Smooth muscle cell (in vitro differentiated cells): ENCODE results near the gene ABAT. TPM values are rescaled to one million over a fixed set of nuclear protein-coding genes. Genes with fewer than 3 reads are reported as not detected.

Source experiments
- DNase-seq: peaks from one replicate; lab custom pipeline; 2025; ENCODE audit not compliant: unreplicated experiment; lab: John Stamatoyannopoulos, UW
- H2AFZ ChIP-seq: fragments of 200-600 bp; sonication (generic); 2 replicates; pipeline ENCODE4 v1.6.0; 2016; ENCODE audit warnings: antibody characterized with exemption, low read depth, mild to moderate bottlenecking
- H3F3A ChIP-seq: fragments of 200-600 bp; sonication (generic); 2 replicates; pipeline ENCODE4 v1.6.0; 2017; ENCODE audit warnings: antibody characterized with exemption, low read depth
- H3K27ac ChIP-seq: fragments of 200-600 bp; sonication (generic); 2 replicates; pipeline ENCODE4 v1.5.1; 2016; ENCODE audit warnings: low read depth, mild to moderate bottlenecking
- H3K27me3 ChIP-seq: fragments of 200-600 bp; sonication (generic); 2 replicates; pipeline ENCODE4 v1.6.1; 2016; ENCODE audit warnings: low read depth, mild to moderate bottlenecking
- H3K36me3 ChIP-seq: fragments of 200-600 bp; sonication (generic); 2 replicates; pipeline ENCODE4 v1.5.1; 2016; ENCODE audit warnings: low read depth
- H3K4me1 ChIP-seq: fragments of 200-600 bp; sonication (generic); 2 replicates; pipeline ENCODE4 v1.5.1; 2016; ENCODE audit warnings: low read depth
- H3K4me2 ChIP-seq: fragments of 200-600 bp; sonication (generic); 2 replicates; pipeline ENCODE4 v1.6.0; 2016; ENCODE audit warnings: mild to moderate bottlenecking
- H3K4me3 ChIP-seq: fragments of 200-600 bp; sonication (generic); 2 replicates; pipeline ENCODE4 v1.5.1; 2016; ENCODE audit warnings: mild to moderate bottlenecking
- H3K79me2 ChIP-seq: fragments of 200-600 bp; sonication (generic); 2 replicates; pipeline ENCODE4 v1.6.0; 2016; ENCODE audit warnings: low read depth, mild to moderate bottlenecking
- H3K9ac ChIP-seq: fragments of 200-600 bp; sonication (generic); 2 replicates; pipeline ENCODE4 v1.6.0; 2016; ENCODE audit warnings: low read depth
- H3K9me3 ChIP-seq: fragments of 200-600 bp; sonication (generic); replicated peaks from 2 replicates; pipeline ENCODE4 v1.5.1; 2016; ENCODE audit warnings: low read depth
- H4K20me1 ChIP-seq: fragments of 200-600 bp; sonication (generic); 2 replicates; pipeline ENCODE4 v1.6.0; 2016; ENCODE audit warnings: low read depth
- CTCF ChIP-seq: fragments of 200-600 bp; sonication (generic); IDR thresholded peaks from 2 replicates; pipeline ENCODE4 v1.5.1; 2017; ENCODE audit warnings: borderline replicate concordance, mild to moderate bottlenecking, antibody characterized with exemption; ENCODE audit not compliant: insufficient read depth, poor library complexity, severe bottlenecking
- WGBS: methylation state at CpG from one replicate; pipeline ENCODE4 v1.1.7; 2016; ENCODE audit warnings: low lambda C conversion rate; 5-methylcytosine and 5-hydroxymethylcytosine counted together
- polyA plus RNA-seq: library from polyadenylated mRNA; unstranded; fragments of >200 nt; fragmentation: Nextera tagmentation; extraction: Ambion mirVana; gene quantifications from 2 replicates; pipeline ENCODE4 v1.2.1, GENCODE V29; 2016
- total RNA-seq: library from RNA; depleted of rRNA; stranded (reverse); fragments of >200 nt; gene quantifications from 2 replicates; pipeline ENCODE4 v1.2.3, GENCODE V29; 2014

The ABAT gene
- total and polyA plus RNA-seq, 2 experiments from 2014 or later: 9.2 to 11.3 TPM

GRCh38 chr16:8756755-8757154 lies 82.3 kb downstream of the ABAT start:
- TF ChIP-seq CTCF: no peak
- no peak overlapping the region for H3K4me3 ChIP-seq
- H3K4me1 ChIP-seq: no peaks in the 10 kb centered on the region
- H4K20me1 ChIP-seq: no peaks in the 10 kb centered on the region
- no peaks in the 10 kb centered on the region for H3K79me2 ChIP-seq
- no peak overlapping the region for H3K4me2 ChIP-seq
- no peaks in the 10 kb centered on the region for H3F3A ChIP-seq
- H3K9ac ChIP-seq: no peak overlapping the region
- H3K36me3 ChIP-seq: no peaks in the 10 kb centered on the region
- no peaks in the 10 kb centered on the region for H3K9me3 ChIP-seq
- H3K27me3 ChIP-seq: no peaks in the 10 kb centered on the region
- no peak overlapping the region for H3K27ac ChIP-seq
- no peak overlapping the region for H2AFZ ChIP-seq
- no peak for DNase-seq
- 91% methylated on average over 5 of the region's 5 CpGs for WGBS

GRCh38 chr16:8758022-8758421 lies 83.6 kb downstream of the ABAT start:
- no peaks in the 10 kb centered on the region for H3K27me3 ChIP-seq
- H3K36me3 ChIP-seq: no peaks in the 10 kb centered on the region
- no peak overlapping the region for H3K4me3 ChIP-seq
- TF ChIP-seq CTCF: no peak
- H2AFZ ChIP-seq: no peak overlapping the region
- no peaks in the 10 kb centered on the region for H3K79me2 ChIP-seq
- no peak for DNase-seq
- WGBS: 93% methylated on average over 6 of the region's 6 CpGs
- H3K9ac ChIP-seq: no peak overlapping the region
- H3K4me1 ChIP-seq: no peaks in the 10 kb centered on the region
- no peaks in the 10 kb centered on the region for H3F3A ChIP-seq
- no peak overlapping the region for H3K4me2 ChIP-seq
- no peak overlapping the region for H3K27ac ChIP-seq
- no peaks in the 10 kb centered on the region for H4K20me1 ChIP-seq
- H3K9me3 ChIP-seq: no peaks in the 10 kb centered on the region

- 95% methylated on average over 10 of the region's 10 CpGs for WGBS
- Histone ChIP-seq H3K27ac (no peak overlapping the region), H3K9ac (no peak overlapping the region), H3K4me1 (no peaks in the 10 kb centered on the region), H3K27me3 (no peaks in the 10 kb centered on the region), H3K4me2 (no peak overlapping the region), H3K79me2 (no peaks in the 10 kb centered on the region), H4K20me1 (no peaks in the 10 kb centered on the region), H3K36me3 (no peaks in the 10 kb centered on the region), H3K9me3 (no peaks in the 10 kb centered on the region), H2AFZ (no peak overlapping the region), H3K4me3 (no peak overlapping the region), H3F3A (no peaks in the 10 kb centered on the region)
- no peak for DNase-seq
- TF ChIP-seq CTCF: no peak
Observed at GRCh38 chr16:8760021-8760420, 85.6 kb downstream of the ABAT start.

GRCh38 chr16:8761078-8761477 lies 86.7 kb downstream of the ABAT start:
- H3K4me2 ChIP-seq: no peak overlapping the region
- H3K27ac ChIP-seq: no peak overlapping the region
- whole genome bisulfite sequencing: 89% methylated on average over 6 of the region's 6 CpGs
- no peak for DNase-seq
- TF ChIP-seq CTCF: no peak
- H3K9ac ChIP-seq: no peak overlapping the region
- no peaks in the 10 kb centered on the region for H3K79me2 ChIP-seq
- no peaks in the 10 kb centered on the region for H4K20me1 ChIP-seq
- H2AFZ ChIP-seq: no peak overlapping the region
- H3K36me3 ChIP-seq: no peaks in the 10 kb centered on the region
- no peaks in the 10 kb centered on the region for H3K27me3 ChIP-seq
- no peaks in the 10 kb centered on the region for H3K4me1 ChIP-seq
- no peak overlapping the region for H3K4me3 ChIP-seq
- H3K9me3 ChIP-seq: no peaks in the 10 kb centered on the region
- H3F3A ChIP-seq: no peaks in the 10 kb centered on the region
